K562 (cell line): ENCODE results near the gene MBNL1. TPM values are rescaled to one million over a fixed set of nuclear protein-coding genes. Genes with fewer than 3 reads are reported as not detected.

Experiments used
- CC2D1A ChIP-seq: fragments of 450-650 bp; IDR thresholded peaks from 2 replicates; pipeline ENCODE4 v1.6.1; 2017; ENCODE audit warnings: mild to moderate bottlenecking
- CHD2 ChIP-seq: IDR thresholded peaks from 2 replicates; pipeline ENCODE4 v1.6.1; 2011; ENCODE audit warnings: low read depth, low read length
- DPF2 ChIP-seq: fragments of 450-650 bp; IDR thresholded peaks from 2 replicates; pipeline ENCODE4 v1.6.1; 2016
- FOSL1 ChIP-seq: fragments of 200-800 bp; sonication (Bioruptor generic); conservative IDR thresholded peaks from 2 replicates; pipeline ENCODE4 v1.6.1; 2016; ENCODE audit warnings: missing genetic modification characterization, missing compliant biosample characterization
- GTF2E2 ChIP-seq: fragments of 200-800 bp; sonication (Bioruptor generic); IDR thresholded peaks from 2 replicates; pipeline ENCODE4 v1.6.1; 2016; ENCODE audit warnings: missing genetic modification characterization, missing compliant biosample characterization
- MCM2 ChIP-seq: fragments of 450-650 bp; IDR thresholded peaks from 2 replicates; pipeline ENCODE4 v1.6.1; 2017; ENCODE audit warnings: low read depth, mild to moderate bottlenecking
- MEF2D ChIP-seq: conservative IDR thresholded peaks from 2 replicates; pipeline ENCODE4 v1.6.1; 2016; ENCODE audit warnings: low read depth, missing genetic modification characterization, missing compliant biosample characterization
- RCOR1 ChIP-seq, 2 experiments: IDR thresholded peaks; 2 replicates each; pipeline ENCODE4 v1.6.1; 2012; ENCODE audit warnings: low read depth in 2 of 2, low read length in 2 of 2, borderline replicate concordance in 1 of 2, improper control_type of control experiment in 1 of 2
- RFX1 ChIP-seq: fragments of 450-650 bp; IDR thresholded peaks from 2 replicates; pipeline ENCODE4 v1.6.1; 2016; ENCODE audit warnings: mild to moderate bottlenecking, moderate library complexity
- RNF2 ChIP-seq: sonication (generic); IDR thresholded peaks from 2 replicates; pipeline ENCODE4 v1.6.1; 2016
- TARDBP ChIP-seq: fragments of 450-650 bp; IDR thresholded peaks from 2 replicates; pipeline ENCODE4 v1.6.1; 2016
- ZBTB40 ChIP-seq, 2 experiments: fragments of 450-650 bp in 1 of 2; sonication (generic) in 1 of 2; formaldehyde crosslinking in 1 of 2; IDR thresholded peaks; 2 replicates each; pipeline versions ENCODE4 v1.7.1 to v1.9.0; 2016 to 2022; ENCODE audit warnings: inconsistent platforms in 1 of 2, mild to moderate bottlenecking in 1 of 2, missing genetic modification reagents in 1 of 2
- ZNF174 ChIP-seq: fragments of 250-450 bp; sonication (Bioruptor Pico); IDR thresholded peaks from 2 replicates; pipeline ENCODE4 v1.4.0; 2020; ENCODE audit warnings: mild to moderate bottlenecking
- polyA plus RNA-seq, 8 experiments: library from polyadenylated mRNA; depleted of rRNA in 4 of 8; stranded (reverse) in 5 of 8; unstranded in 3 of 8; fragments of >200 nt; fragmentation: Nextera tagmentation in 2 of 8; fragmentation: Illumina TruSeq in 1 of 8; extraction: Ambion mirVana in 2 of 8; extraction: Trizol in 1 of 8; gene quantifications; 2 replicates each; pipeline versions ENCODE4 v1.2.1 to v1.2.3, GENCODE V29; 2011 to 2014; ENCODE audit warnings: inconsistent platforms in 1 of 8, missing spikeins in 1 of 8
- total RNA-seq, 7 experiments: library from RNA; depleted of rRNA in 6 of 7; stranded (reverse); fragments of >200 nt in 6 of 7; fragmentation: Illumina TruSeq in 2 of 7; extraction: Trizol in 2 of 7; gene quantifications; 2 replicates each; pipeline versions ENCODE4 v1.2.1 to v1.2.3, GENCODE V29; 2011 to 2021; ENCODE audit warnings: low replicate concordance in 1 of 7
- TF ChIP-seq, protein P1 (sequence below): fragments of 450-650 bp; IDR thresholded peaks from 2 replicates; pipeline ENCODE4 v1.7.1; 2018; ENCODE audit warnings: mild to moderate bottlenecking, low read depth; ENCODE audit not compliant: partially characterized antibody
- TF ChIP-seq, protein P2 (sequence below): fragments of 450-650 bp; IDR thresholded peaks from 2 replicates; pipeline ENCODE4 v1.6.1; 2016; ENCODE audit warnings: mild to moderate bottlenecking

MBNL1 gene
- total and polyA plus RNA-seq, 9 of the 15 experiments (the other 6 are each of a cell fraction or from before 2014, with no cell fraction given): 70.3 to 243 (median 220) TPM

DNA sequence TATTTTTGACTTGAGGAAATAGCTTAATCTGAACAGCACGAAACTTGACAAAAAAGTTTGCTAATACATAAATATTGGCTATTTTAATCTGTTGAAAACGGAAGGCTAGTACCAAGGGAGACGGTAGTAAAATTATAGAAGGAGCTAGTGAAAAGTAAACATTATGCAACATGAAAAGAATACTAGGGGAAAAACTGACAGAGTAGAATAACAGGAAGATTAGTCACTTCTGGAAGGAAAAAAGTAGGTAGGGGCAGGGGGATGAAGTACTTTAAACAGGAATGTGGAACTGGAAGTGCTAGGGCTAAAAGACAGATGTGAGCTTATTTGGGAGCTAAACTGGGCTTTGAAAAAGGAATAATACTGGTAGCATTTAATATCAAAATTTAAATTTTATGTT lies 60.1 kb downstream of the MBNL1 start (continued):
- TF ChIP-seq, protein P1, sequence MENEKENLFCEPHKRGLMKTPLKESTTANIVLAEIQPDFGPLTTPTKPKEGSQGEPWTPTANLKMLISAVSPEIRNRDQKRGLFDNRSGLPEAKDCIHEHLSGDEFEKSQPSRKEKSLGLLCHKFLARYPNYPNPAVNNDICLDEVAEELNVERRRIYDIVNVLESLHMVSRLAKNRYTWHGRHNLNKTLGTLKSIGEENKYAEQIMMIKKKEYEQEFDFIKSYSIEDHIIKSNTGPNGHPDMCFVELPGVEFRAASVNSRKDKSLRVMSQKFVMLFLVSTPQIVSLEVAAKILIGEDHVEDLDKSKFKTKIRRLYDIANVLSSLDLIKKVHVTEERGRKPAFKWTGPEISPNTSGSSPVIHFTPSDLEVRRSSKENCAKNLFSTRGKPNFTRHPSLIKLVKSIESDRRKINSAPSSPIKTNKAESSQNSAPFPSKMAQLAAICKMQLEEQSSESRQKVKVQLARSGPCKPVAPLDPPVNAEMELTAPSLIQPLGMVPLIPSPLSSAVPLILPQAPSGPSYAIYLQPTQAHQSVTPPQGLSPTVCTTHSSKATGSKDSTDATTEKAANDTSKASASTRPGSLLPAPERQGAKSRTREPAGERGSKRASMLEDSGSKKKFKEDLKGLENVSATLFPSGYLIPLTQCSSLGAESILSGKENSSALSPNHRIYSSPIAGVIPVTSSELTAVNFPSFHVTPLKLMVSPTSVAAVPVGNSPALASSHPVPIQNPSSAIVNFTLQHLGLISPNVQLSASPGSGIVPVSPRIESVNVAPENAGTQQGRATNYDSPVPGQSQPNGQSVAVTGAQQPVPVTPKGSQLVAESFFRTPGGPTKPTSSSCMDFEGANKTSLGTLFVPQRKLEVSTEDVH: no peak
- TF ChIP-seq, protein P2, sequence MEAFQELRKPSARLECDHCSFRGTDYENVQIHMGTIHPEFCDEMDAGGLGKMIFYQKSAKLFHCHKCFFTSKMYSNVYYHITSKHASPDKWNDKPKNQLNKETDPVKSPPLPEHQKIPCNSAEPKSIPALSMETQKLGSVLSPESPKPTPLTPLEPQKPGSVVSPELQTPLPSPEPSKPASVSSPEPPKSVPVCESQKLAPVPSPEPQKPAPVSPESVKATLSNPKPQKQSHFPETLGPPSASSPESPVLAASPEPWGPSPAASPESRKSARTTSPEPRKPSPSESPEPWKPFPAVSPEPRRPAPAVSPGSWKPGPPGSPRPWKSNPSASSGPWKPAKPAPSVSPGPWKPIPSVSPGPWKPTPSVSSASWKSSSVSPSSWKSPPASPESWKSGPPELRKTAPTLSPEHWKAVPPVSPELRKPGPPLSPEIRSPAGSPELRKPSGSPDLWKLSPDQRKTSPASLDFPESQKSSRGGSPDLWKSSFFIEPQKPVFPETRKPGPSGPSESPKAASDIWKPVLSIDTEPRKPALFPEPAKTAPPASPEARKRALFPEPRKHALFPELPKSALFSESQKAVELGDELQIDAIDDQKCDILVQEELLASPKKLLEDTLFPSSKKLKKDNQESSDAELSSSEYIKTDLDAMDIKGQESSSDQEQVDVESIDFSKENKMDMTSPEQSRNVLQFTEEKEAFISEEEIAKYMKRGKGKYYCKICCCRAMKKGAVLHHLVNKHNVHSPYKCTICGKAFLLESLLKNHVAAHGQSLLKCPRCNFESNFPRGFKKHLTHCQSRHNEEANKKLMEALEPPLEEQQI: peak; percentile 46; the same call in 1 of the 2 replicates
- TF ChIP-seq RFX1 (0 out of 2 replicates have a peak, but pooled peaks have one; percentile 4), FOSL1 (peak; percentile 81), GTF2E2 (no peak), CC2D1A (peak; percentile 47; the same call in 1 of the 2 replicates), RCOR1 (IDR thresholded peaks at IDR 0.05; ENCODE audit: borderline replicate concordance in 1 of 2, low read depth in 2 of 2, low read length in 2 of 2) (no peak), MEF2D (tag) (no peak), ZBTB40 (IDR thresholded peaks at IDR 0.05) (no peak), ZBTB40 (CRISPR knock-in tag; IDR thresholded peaks at IDR 0.05) (no peak), TARDBP (no peak), DPF2 (peak; percentile 43; the same call in 1 of the 2 replicates), CHD2 (no peak), RNF2 (no peak), MCM2 (no peak), ZNF174 (CRISPR knock-in tag) (no peak)
